HCT116 (cell line): Measurements from ENCODE around the gene PLB1. TPM values are rescaled to one million over a fixed set of nuclear protein-coding genes. Genes with fewer than 3 reads are reported as not detected.
A peak's percentile ranks its signal among the peaks of the same experiment; 100 is the strongest.

Experiments
- ATAC-seq: fragments of 200-7000 bp; cut with Tn5 transposase; 2 replicates; pipeline ENCODE4 v1.9.1; 2020; ENCODE audit warnings: mild to moderate bottlenecking, moderate library complexity
- Bru-seq: library from RNA; stranded (reverse); fragments of 400-500 nt; gene quantifications from one replicate; lab custom pipeline; 2021; lab: Mats Ljungman, UMichigan
- BruChase-seq, 2 experiments: library from RNA; stranded (reverse); fragments of 400-500 nt; gene quantifications; one replicate each; lab custom pipeline; 2021; lab: Mats Ljungman, UMichigan
- BruUV-seq: library from RNA; stranded (reverse); fragments of 400-500 nt; replicated peaks from 2 replicates; lab custom pipeline; 2021; lab: Mats Ljungman, UMichigan
- CTCF ChIA-PET: fragments of 300-600 bp; sonication (Branson Sonifier 250); formaldehyde crosslinking; loops from one replicate; lab custom pipeline; 2021; ENCODE audit warnings: antibody characterized with exemption; lab: Charles Lee
- POLR2A ChIA-PET: fragments of 300-600, 350-600 bp; sonication (Branson Sonifier 250); formaldehyde crosslinking; loops from one replicate; lab custom pipeline; 2021; ENCODE audit warnings: antibody characterized with exemption; lab: Charles Lee
- RAD21 ChIA-PET, 2 experiments: fragments of 300-600 bp; sonication (Branson Sonifier 250); formaldehyde crosslinking; loops; one replicate each; lab custom pipeline; 2023; ENCODE audit warnings: low total read pairs in 2 of 2; ENCODE audit not compliant: uncharacterized antibody in 2 of 2, unreplicated experiment in 2 of 2, low non-redundant PET in 1 of 2; lab: Charles Lee
- DNase-seq: peaks from one replicate; pipeline ENCODE4 v3.0.0-alpha.2; 2010; ENCODE audit warnings: low read depth, low spot score
- H2AFZ ChIP-seq: fragments of 200-600 bp; shearing (Covaris generic), sonication (generic); 2 replicates; pipeline ENCODE4 v1.6.1; 2017; ENCODE audit warnings: low read depth, mixed run types, mixed read lengths, antibody characterized with exemption, low read length; ENCODE audit not compliant: poor library complexity, severe bottlenecking
- H3K27ac ChIP-seq: 2 replicates; pipeline ENCODE4 v1.5.1; 2012; ENCODE audit warnings: low read depth, low read length
- H3K27me3 ChIP-seq: fragments of 200-600 bp; sonication (generic); 2 replicates; pipeline ENCODE4 v1.6.1; 2016; ENCODE audit warnings: mixed run types, low read length, mixed read lengths; ENCODE audit not compliant: insufficient read depth
- H3K36me3 ChIP-seq, 2 experiments: fragments of 200-500 bp in 1 of 2; fragments of 200-600 bp in 1 of 2; sonication (Bioruptor generic) in 1 of 2; sonication (generic) in 1 of 2; 2 replicates each; pipeline versions ENCODE4 v1.5.1 to v1.6.1; 2014 to 2016; ENCODE audit warnings: low read length in 2 of 2, inconsistent platforms in 1 of 2, mixed read lengths in 1 of 2, mixed run types in 1 of 2; ENCODE audit not compliant: insufficient read depth in 2 of 2, control insufficient read depth in 1 of 2
- H3K4me1 ChIP-seq, 2 experiments: fragments of 200-600 bp in 1 of 2; sonication (generic) in 1 of 2; 2 replicates each; pipeline versions ENCODE4 v1.5.1 to v1.6.1; 2012 to 2017; ENCODE audit warnings: low read length in 2 of 2, inconsistent platforms in 1 of 2, mild to moderate bottlenecking in 1 of 2, mixed read lengths in 1 of 2, mixed run types in 1 of 2, moderate library complexity in 1 of 2; ENCODE audit not compliant: insufficient read depth in 2 of 2, control insufficient read depth in 1 of 2
- H3K4me2 ChIP-seq: fragments of 200-600 bp; sonication (generic); 2 replicates; pipeline ENCODE4 v1.6.1; 2017; ENCODE audit warnings: mixed run types, low read length, mixed read lengths
- H3K4me3 ChIP-seq, 2 experiments: fragments of 200-600 bp in 1 of 2; sonication (generic) in 1 of 2; replicated peaks in 1 of 2; 2 replicates each; pipeline ENCODE4 v1.5.1; 2011 to 2016; ENCODE audit warnings: low read length in 2 of 2, control low read depth in 1 of 2, low read depth in 1 of 2, mild to moderate bottlenecking in 1 of 2, mixed read lengths in 1 of 2, mixed run types in 1 of 2
- H3K79me2 ChIP-seq: fragments of 200-600 bp; sonication (generic); 2 replicates; pipeline ENCODE4 v1.6.1; 2017; ENCODE audit warnings: mild to moderate bottlenecking, mixed run types, low read length, moderate library complexity, mixed read lengths; ENCODE audit not compliant: insufficient read depth
- H3K9ac ChIP-seq: fragments of 200-600 bp; sonication (generic); 2 replicates; pipeline ENCODE4 v1.6.1; 2016; ENCODE audit warnings: low read length, mixed read lengths
- H3K9me2 ChIP-seq: fragments of 200-600 bp; sonication (generic), shearing (Covaris generic); 2 replicates; pipeline ENCODE4 v1.6.1; 2017; ENCODE audit warnings: mixed run types, mild to moderate bottlenecking, moderate library complexity; ENCODE audit not compliant: insufficient read depth
- H3K9me3 ChIP-seq, 2 experiments: fragments of 200-500 bp in 1 of 2; fragments of 200-600 bp in 1 of 2; sonication (Bioruptor generic) in 1 of 2; sonication (generic) in 1 of 2; 2 replicates each; pipeline ENCODE4 v1.6.1; 2014 to 2017; ENCODE audit warnings: low read length in 2 of 2, mixed read lengths in 2 of 2, inconsistent platforms in 1 of 2, low read depth in 1 of 2, mild to moderate bottlenecking in 1 of 2, mixed run types in 1 of 2, moderate library complexity in 1 of 2; ENCODE audit not compliant: control insufficient read depth in 1 of 2, insufficient read depth in 1 of 2
- H4K20me1 ChIP-seq: fragments of 200-600 bp; sonication (generic), shearing (Covaris generic); 2 replicates; pipeline ENCODE4 v1.6.1; 2017; ENCODE audit warnings: mixed run types, mild to moderate bottlenecking, moderate library complexity; ENCODE audit not compliant: insufficient read depth
- CBX3 ChIP-seq: IDR thresholded peaks from 2 replicates; pipeline ENCODE4 v1.6.1; 2012; ENCODE audit warnings: low read depth
- CEBPB ChIP-seq: IDR thresholded peaks from 2 replicates; pipeline ENCODE4 v1.6.1; 2012; ENCODE audit warnings: low read depth
- EZH2phosphoT487 ChIP-seq: fragments of 200-600 bp; IDR thresholded peaks from 2 replicates; pipeline ENCODE4 v1.6.1; 2018; ENCODE audit warnings: antibody characterized with exemption, borderline replicate concordance
- JUND ChIP-seq: IDR thresholded peaks from 2 replicates; pipeline ENCODE4 v1.6.1; 2012
- SIN3A ChIP-seq: IDR thresholded peaks from 2 replicates; pipeline ENCODE4 v1.6.1; 2012; ENCODE audit warnings: low read depth
- SP1 ChIP-seq: IDR thresholded peaks from 2 replicates; pipeline ENCODE4 v1.6.1; 2012; ENCODE audit warnings: low read depth
- TCF7L2 ChIP-seq: IDR thresholded peaks from 2 replicates; pipeline ENCODE4 v1.7.0; 2011; ENCODE audit warnings: borderline replicate concordance, inconsistent platforms; ENCODE audit not compliant: insufficient read depth, insufficient read length; ENCODE audit errors: extremely low read depth
- YY1 ChIP-seq: IDR thresholded peaks from 2 replicates; pipeline ENCODE4 v1.6.1; 2011; ENCODE audit warnings: low read length, low read depth, moderate library complexity, mild to moderate bottlenecking; ENCODE audit not compliant: insufficient replicate concordance; ENCODE audit errors: extremely low read depth
- ZFX ChIP-seq: fragments of 450-650 bp; IDR thresholded peaks from 2 replicates; pipeline ENCODE4 v1.6.1; 2017
- intact Hi-C: fragments of 100-400 bp; cut with micrococcal nuclease; formaldehyde crosslinking; loops from 2 replicates; pipeline ENCODE4 v1.10.0; 2022
- long read RNA-seq: library from polyadenylated mRNA; unstranded; transcript quantifications from one replicate; pipeline ENCODE4 v2.0.0, GENCODE V29; 2021; ENCODE audit not compliant: unreplicated experiment
- polyA plus RNA-seq: library from polyadenylated mRNA; unstranded; fragments of >200 nt; gene quantifications from 2 replicates; pipeline ENCODE4 v1.2.1, GENCODE V29; 2012; ENCODE audit warnings: missing spikeins
- total RNA-seq: library from RNA; stranded (reverse); gene quantifications from one replicate; pipeline ENCODE4 v1.2.1, GENCODE V29; 2021; ENCODE audit not compliant: unreplicated experiment
- TF ChIP-seq, protein P1 (sequence below): IDR thresholded peaks from 2 replicates; pipeline ENCODE4 v1.6.1; 2012; ENCODE audit warnings: low read depth

The PLB1 gene, protein sequence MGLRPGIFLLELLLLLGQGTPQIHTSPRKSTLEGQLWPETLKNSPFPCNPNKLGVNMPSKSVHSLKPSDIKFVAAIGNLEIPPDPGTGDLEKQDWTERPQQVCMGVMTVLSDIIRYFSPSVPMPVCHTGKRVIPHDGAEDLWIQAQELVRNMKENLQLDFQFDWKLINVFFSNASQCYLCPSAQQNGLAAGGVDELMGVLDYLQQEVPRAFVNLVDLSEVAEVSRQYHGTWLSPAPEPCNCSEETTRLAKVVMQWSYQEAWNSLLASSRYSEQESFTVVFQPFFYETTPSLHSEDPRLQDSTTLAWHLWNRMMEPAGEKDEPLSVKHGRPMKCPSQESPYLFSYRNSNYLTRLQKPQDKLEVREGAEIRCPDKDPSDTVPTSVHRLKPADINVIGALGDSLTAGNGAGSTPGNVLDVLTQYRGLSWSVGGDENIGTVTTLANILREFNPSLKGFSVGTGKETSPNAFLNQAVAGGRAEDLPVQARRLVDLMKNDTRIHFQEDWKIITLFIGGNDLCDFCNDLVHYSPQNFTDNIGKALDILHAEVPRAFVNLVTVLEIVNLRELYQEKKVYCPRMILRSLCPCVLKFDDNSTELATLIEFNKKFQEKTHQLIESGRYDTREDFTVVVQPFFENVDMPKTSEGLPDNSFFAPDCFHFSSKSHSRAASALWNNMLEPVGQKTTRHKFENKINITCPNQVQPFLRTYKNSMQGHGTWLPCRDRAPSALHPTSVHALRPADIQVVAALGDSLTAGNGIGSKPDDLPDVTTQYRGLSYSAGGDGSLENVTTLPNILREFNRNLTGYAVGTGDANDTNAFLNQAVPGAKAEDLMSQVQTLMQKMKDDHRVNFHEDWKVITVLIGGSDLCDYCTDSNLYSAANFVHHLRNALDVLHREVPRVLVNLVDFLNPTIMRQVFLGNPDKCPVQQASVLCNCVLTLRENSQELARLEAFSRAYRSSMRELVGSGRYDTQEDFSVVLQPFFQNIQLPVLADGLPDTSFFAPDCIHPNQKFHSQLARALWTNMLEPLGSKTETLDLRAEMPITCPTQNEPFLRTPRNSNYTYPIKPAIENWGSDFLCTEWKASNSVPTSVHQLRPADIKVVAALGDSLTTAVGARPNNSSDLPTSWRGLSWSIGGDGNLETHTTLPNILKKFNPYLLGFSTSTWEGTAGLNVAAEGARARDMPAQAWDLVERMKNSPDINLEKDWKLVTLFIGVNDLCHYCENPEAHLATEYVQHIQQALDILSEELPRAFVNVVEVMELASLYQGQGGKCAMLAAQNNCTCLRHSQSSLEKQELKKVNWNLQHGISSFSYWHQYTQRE (N-terminal part only)
- total RNA-seq = 0.49 TPM
- polyA plus RNA-seq = 0.27 and 0.33 TPM in 2 replicates
- percentile 20 among the genes with signal in this experiment for Bru-seq, nascent RNA
- BruChase-seq, experiment 1, labeled RNA remaining after a 6-hour chase = percentile 14 among the genes with signal in this experiment
- percentile 19 among the genes with signal in this experiment for BruChase-seq, experiment 2, labeled RNA remaining after a 2-hour chase
- long read RNA-seq, partial matches to known transcripts = 0 of 1 reads
- long read RNA-seq, other reads (novel, unspliced or antisense) = 1 of 1 reads

DNA sequence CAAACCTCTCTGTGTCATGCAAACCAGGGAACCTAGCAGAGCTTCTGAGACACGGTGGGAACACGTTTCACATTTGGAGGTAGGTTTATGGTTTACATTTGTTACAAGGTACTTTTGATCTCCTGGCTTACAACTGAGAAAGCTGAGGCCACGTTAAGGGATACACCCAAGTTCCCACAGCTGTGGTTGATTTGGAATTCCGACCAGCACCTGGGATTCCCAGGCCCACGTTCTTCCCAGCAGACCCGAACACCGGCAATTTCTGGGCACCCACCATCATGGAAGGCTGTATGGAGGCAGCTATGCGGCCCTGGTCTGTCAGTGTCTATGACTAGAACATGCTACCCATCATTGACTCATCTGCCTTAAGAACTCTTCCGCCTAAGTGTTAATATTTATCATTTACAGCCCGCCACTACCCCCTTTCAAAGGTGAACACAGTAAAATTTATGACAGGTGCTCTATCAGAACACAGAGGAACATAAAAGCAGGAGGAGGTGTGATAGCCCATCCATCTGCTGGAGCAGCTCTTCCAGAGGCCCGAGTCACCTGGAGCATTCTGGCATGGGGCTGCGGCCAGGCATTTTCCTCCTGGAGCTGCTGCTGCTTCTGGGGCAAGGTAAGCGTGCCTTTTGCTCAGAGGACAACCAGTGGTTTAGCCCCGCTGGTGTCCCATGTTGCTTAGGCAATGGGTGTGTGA, at the start of gene PLB1:
TSS of gene PLB1 (plus strand) at position 510 of the 700 bp plus-strand sequence. CDS start at position 565, 55 bp downstream.
- Histone ChIP-seq H4K20me1 (no peaks in the 10 kb centered on the region), H3K4me2 (no peak within 1 kb of the TSS), H3K79me2 (no peaks in the 10 kb centered on the region), H2AFZ (no peak within 1 kb of the TSS), H3K36me3 (no peaks in the 10 kb centered on the region), H3K4me1 (no peaks in the 10 kb centered on the region), H3K27ac (no peak within 1 kb of the TSS), H3K4me3 (no peak within 1 kb of the TSS), H3K9ac (no peak within 1 kb of the TSS), H3K9me3 (no peaks in the 10 kb centered on the region), H3K9me2 (no peaks in the 10 kb centered on the region), H3K27me3 (no peaks in the 10 kb centered on the region)
- DNase-seq (no peak), ATAC-seq (no peak)
- POLR2A ChIA-PET = no interaction called here
- no TSS peak for BruUV-seq
- CTCF ChIA-PET = no interaction called here
- TF ChIP-seq CEBPB = no peak
- TF ChIP-seq SP1 = no peak
- TF ChIP-seq, protein P1, sequence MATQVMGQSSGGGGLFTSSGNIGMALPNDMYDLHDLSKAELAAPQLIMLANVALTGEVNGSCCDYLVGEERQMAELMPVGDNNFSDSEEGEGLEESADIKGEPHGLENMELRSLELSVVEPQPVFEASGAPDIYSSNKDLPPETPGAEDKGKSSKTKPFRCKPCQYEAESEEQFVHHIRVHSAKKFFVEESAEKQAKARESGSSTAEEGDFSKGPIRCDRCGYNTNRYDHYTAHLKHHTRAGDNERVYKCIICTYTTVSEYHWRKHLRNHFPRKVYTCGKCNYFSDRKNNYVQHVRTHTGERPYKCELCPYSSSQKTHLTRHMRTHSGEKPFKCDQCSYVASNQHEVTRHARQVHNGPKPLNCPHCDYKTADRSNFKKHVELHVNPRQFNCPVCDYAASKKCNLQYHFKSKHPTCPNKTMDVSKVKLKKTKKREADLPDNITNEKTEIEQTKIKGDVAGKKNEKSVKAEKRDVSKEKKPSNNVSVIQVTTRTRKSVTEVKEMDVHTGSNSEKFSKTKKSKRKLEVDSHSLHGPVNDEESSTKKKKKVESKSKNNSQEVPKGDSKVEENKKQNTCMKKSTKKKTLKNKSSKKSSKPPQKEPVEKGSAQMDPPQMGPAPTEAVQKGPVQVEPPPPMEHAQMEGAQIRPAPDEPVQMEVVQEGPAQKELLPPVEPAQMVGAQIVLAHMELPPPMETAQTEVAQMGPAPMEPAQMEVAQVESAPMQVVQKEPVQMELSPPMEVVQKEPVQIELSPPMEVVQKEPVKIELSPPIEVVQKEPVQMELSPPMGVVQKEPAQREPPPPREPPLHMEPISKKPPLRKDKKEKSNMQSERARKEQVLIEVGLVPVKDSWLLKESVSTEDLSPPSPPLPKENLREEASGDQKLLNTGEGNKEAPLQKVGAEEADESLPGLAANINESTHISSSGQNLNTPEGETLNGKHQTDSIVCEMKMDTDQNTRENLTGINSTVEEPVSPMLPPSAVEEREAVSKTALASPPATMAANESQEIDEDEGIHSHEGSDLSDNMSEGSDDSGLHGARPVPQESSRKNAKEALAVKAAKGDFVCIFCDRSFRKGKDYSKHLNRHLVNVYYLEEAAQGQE = no peak
- no peak for TF ChIP-seq YY1
- TF ChIP-seq CBX3 = no peak
- no peak for TF ChIP-seq JUND
- no peak for TF ChIP-seq SIN3A
- no peak for TF ChIP-seq EZH2phosphoT487
- no peak for TF ChIP-seq TCF7L2
- TF ChIP-seq ZFX = no peak
- intact Hi-C loops = no loop called here
- RAD21 ChIA-PET = no interaction called here
